ENCODE measurements around the gene DENND4C. TPM values are rescaled to one million over a fixed set of nuclear protein-coding genes. Genes with fewer than 3 reads are reported as not detected.
A peak's percentile ranks its signal among the peaks of the same experiment; 100 is the strongest.

The DENND4C gene
- total RNA-seq, 2 donors from 2014 or later, result 81.1 to 88.2 TPM

- Histone ChIP-seq H3K36me3 (peaks cover 35% of the 10 kb centered on the region), H3K4me3 (no peak overlapping the region), H3K27me3 (replicated peaks; ENCODE audit: insufficient read depth) (no peaks in the 10 kb centered on the region), H3K27ac (no peak overlapping the region), H3K9me3 (no peaks in the 10 kb centered on the region), H3K4me1 (ENCODE audit: control insufficient read depth in 1 of 2, low read depth in 2 of 2) (peaks cover 14 to 28% of the 10 kb centered on the region in 2 donors)
- DNase-seq (ENCODE audit: low spot score) (no peak), ATAC-seq (ENCODE audit: insufficient number of reproducible peaks, low FRiP score, low read depth) (no peak)
- TF ChIP-seq CTCF (IDR thresholded peaks at IDR 0.05), result no peak
Observed at GRCh38 chr9:19376931-19377330, 146.4 kb downstream of the DENND4C start.

GRCh38 chr9:19378164-19378563, 147.7 kb downstream of the DENND4C start:
- TF ChIP-seq CTCF (IDR thresholded peaks at IDR 0.05), result no peak
- Histone ChIP-seq H3K27ac (no peak overlapping the region), H3K27me3 (replicated peaks; ENCODE audit: insufficient read depth) (no peaks in the 10 kb centered on the region), H3K36me3 (peaks cover 35% of the 10 kb centered on the region), H3K9me3 (no peaks in the 10 kb centered on the region), H3K4me1 (ENCODE audit: control insufficient read depth in 1 of 2, low read depth in 2 of 2) (peaks cover 14 to 28% of the 10 kb centered on the region in 2 donors), H3K4me3 (peak overlapping the region; percentile 80)
- no peak for ATAC-seq (ENCODE audit: insufficient number of reproducible peaks, low FRiP score, low read depth)
- DNase-seq (ENCODE audit: low spot score), result no peak

- Histone ChIP-seq H3K27ac (peak overlapping the region in 1 of 2 donors; percentile 85), H3K9me3 (no peaks in the 10 kb centered on the region), H3K27me3 (replicated peaks; ENCODE audit: insufficient read depth) (no peaks in the 10 kb centered on the region), H3K4me3 (peak overlapping the region; percentile 80), H3K4me1 (ENCODE audit: control insufficient read depth in 1 of 2, low read depth in 2 of 2) (peaks cover 14 to 28% of the 10 kb centered on the region in 2 donors), H3K36me3 (peaks cover 35% of the 10 kb centered on the region)
- no peak for DNase-seq (ENCODE audit: low spot score)
- no peak for ATAC-seq (ENCODE audit: insufficient number of reproducible peaks, low FRiP score, low read depth)
- no peak for TF ChIP-seq CTCF (IDR thresholded peaks at IDR 0.05)
Observed at GRCh38 chr9:19378647-19379046, 148.2 kb downstream of the DENND4C start.

GRCh38 chr9:19379283-19379682, 148.8 kb downstream of the DENND4C start:
- Histone ChIP-seq H3K27ac (peak overlapping the region; percentile 85 to 89), H3K9me3 (no peaks in the 10 kb centered on the region), H3K4me1 (ENCODE audit: control insufficient read depth in 1 of 2, low read depth in 2 of 2) (peaks cover 14 to 28% of the 10 kb centered on the region in 2 donors), H3K36me3 (peaks cover 34% of the 10 kb centered on the region), H3K4me3 (peak overlapping the region; percentile 80), H3K27me3 (replicated peaks; ENCODE audit: insufficient read depth) (no peaks in the 10 kb centered on the region)
- ATAC-seq (ENCODE audit: insufficient number of reproducible peaks, low FRiP score, low read depth), result no peak
- DNase-seq (ENCODE audit: low spot score), result no peak
- no peak for TF ChIP-seq CTCF (IDR thresholded peaks at IDR 0.05)

- no peak for DNase-seq (ENCODE audit: low spot score)
- no peak for TF ChIP-seq CTCF (IDR thresholded peaks at IDR 0.05)
- Histone ChIP-seq H3K4me3 (peak overlapping the region; percentile 80), H3K9me3 (no peaks in the 10 kb centered on the region), H3K4me1 (ENCODE audit: control insufficient read depth in 1 of 2, low read depth in 2 of 2) (peaks cover 14 to 28% of the 10 kb centered on the region in 2 donors), H3K36me3 (peaks cover 30% of the 10 kb centered on the region), H3K27ac (peak overlapping the region; percentile 85 to 89), H3K27me3 (replicated peaks; ENCODE audit: insufficient read depth) (no peaks in the 10 kb centered on the region)
- peak; percentile 22 for ATAC-seq (ENCODE audit: insufficient number of reproducible peaks, low FRiP score, low read depth)
Observed at GRCh38 chr9:19379697-19380046, 149.2 kb downstream of the DENND4C start.

Measured in thoracic aorta (tissue), 2 donors.